Measurements from ENCODE around the gene SCO1.

DNA sequence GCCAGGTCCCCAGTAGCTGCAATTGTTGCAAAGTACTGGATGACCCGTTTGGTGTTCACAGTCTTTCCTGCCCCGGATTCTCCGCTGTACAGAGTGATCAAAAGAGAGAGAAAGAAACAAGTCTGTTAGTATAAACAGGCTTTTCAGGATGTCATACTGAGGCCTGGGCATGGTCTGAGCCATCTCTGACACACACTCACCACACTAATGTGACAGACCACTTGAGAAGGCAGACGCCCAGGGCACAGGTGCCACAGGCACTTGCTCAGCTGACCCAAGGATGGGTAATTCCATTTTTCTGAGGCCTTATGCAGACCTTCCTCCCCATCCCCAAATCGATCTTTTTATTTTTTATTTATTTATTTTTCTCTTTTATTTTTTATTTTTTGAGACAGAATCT, 47.7 kb downstream of the SCO1 start:
- TF ChIP-seq, protein P1, sequence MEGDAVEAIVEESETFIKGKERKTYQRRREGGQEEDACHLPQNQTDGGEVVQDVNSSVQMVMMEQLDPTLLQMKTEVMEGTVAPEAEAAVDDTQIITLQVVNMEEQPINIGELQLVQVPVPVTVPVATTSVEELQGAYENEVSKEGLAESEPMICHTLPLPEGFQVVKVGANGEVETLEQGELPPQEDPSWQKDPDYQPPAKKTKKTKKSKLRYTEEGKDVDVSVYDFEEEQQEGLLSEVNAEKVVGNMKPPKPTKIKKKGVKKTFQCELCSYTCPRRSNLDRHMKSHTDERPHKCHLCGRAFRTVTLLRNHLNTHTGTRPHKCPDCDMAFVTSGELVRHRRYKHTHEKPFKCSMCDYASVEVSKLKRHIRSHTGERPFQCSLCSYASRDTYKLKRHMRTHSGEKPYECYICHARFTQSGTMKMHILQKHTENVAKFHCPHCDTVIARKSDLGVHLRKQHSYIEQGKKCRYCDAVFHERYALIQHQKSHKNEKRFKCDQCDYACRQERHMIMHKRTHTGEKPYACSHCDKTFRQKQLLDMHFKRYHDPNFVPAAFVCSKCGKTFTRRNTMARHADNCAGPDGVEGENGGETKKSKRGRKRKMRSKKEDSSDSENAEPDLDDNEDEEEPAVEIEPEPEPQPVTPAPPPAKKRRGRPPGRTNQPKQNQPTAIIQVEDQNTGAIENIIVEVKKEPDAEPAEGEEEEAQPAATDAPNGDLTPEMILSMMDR (IDR thresholded peaks at IDR 0.05): no peak
- TF ChIP-seq EP300 (IDR thresholded peaks at IDR 0.05): no peak
- TF ChIP-seq POLR2AphosphoS5 (IDR thresholded peaks at IDR 0.05): no peak
- no peak for TF ChIP-seq POLR2A (IDR thresholded peaks at IDR 0.05)

Measured in gastroesophageal sphincter (tissue), 3 donors.